Spleen (tissue), 7 donors: ENCODE results near the gene CLCN7.

Source experiments
- POLR2A ChIP-seq, 3 donors: fragments of 450-650 bp; IDR thresholded peaks; one replicate each; pipeline ENCODE4 v1.5.1; 2017; ENCODE audit warnings: antibody characterized with exemption in 3 of 3, mild to moderate bottlenecking in 1 of 3
- POLR2AphosphoS5 ChIP-seq, 3 donors: sonication (generic); formaldehyde crosslinking; IDR thresholded peaks; one replicate each; pipeline ENCODE4 v1.5.1; 2017; ENCODE audit warnings: antibody characterized with exemption in 3 of 3
- TF ChIP-seq, protein P1 (sequence below), 11 experiments: fragments of 200-600 bp in 7 of 11; fragments of 450-650 bp in 4 of 11; sonication (generic) in 4 of 11; IDR thresholded peaks in 8 of 11; conservative IDR thresholded peaks in 3 of 11; 1 replicate in 7 of 11; 2 replicates in 4 of 11; pipeline versions ENCODE4 v1.4.0 to v1.8.0; 2016 to 2021; ENCODE audit warnings: antibody characterized with exemption in 11 of 11, inconsistent platforms in 4 of 11, mild to moderate bottlenecking in 1 of 11
- donor health status: DM: no; HTN: no; CAD: no; lungs with moderate emphysema.
- donor health status: DM: no; HTN: no; CAD: no.
- donor health status: DM: no; HTN: no; CAD: no.

DNA sequence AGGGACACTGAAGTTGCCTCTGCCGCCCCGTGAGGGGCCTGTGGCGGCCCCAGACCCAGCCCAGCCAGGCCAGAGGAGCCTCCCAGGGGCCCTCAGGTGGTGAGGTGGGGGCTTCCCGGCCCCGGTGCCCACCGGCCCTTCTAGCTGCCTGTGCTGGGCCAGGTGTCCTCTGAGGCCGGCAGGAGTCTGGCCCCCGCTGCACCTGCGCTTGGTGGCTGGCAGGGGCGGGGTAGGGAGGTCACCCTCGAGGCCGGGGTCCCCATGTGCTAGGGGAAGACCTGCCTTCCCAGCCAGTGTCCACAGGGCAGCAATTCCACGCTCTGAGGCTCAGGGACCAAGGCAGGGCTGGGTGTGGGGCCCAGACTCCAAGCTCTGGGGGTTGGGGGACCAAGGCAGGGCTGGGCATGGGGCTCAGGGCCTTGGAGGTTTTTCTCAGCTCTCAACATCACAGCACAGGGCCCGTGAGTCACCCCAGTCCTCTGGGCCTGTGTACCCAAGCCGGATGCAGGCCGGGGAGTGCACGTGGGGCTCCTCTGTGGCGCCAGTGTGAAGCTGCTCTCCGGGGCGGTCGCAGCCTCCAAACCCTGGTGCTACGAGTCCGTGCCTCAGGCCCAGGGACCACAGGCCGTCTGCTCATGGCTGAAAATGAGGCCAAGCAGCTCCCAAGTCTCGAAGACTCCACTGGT, 29.2 kb downstream of the CLCN7 start:
- TF ChIP-seq, protein P1, sequence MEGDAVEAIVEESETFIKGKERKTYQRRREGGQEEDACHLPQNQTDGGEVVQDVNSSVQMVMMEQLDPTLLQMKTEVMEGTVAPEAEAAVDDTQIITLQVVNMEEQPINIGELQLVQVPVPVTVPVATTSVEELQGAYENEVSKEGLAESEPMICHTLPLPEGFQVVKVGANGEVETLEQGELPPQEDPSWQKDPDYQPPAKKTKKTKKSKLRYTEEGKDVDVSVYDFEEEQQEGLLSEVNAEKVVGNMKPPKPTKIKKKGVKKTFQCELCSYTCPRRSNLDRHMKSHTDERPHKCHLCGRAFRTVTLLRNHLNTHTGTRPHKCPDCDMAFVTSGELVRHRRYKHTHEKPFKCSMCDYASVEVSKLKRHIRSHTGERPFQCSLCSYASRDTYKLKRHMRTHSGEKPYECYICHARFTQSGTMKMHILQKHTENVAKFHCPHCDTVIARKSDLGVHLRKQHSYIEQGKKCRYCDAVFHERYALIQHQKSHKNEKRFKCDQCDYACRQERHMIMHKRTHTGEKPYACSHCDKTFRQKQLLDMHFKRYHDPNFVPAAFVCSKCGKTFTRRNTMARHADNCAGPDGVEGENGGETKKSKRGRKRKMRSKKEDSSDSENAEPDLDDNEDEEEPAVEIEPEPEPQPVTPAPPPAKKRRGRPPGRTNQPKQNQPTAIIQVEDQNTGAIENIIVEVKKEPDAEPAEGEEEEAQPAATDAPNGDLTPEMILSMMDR (IDR thresholded peaks at IDR 0.05 in 8 of 11, conservative IDR thresholded peaks at IDR 0.05 in 3 of 11) = no peak
- TF ChIP-seq POLR2AphosphoS5 (IDR thresholded peaks at IDR 0.05) (no peak), POLR2A (IDR thresholded peaks at IDR 0.05) (no peak)
